GM20000 (cell line): ENCODE results near the gene PIGO.

Source experiments
- DNase-seq: peaks from one replicate; pipeline ENCODE4 v3.0.0; 2012; ENCODE audit warnings: low spot score
- CTCF ChIP-seq: IDR thresholded peaks from 2 replicates; pipeline ENCODE4 v1.5.1; 2012; ENCODE audit warnings: mild to moderate bottlenecking, control low read depth; ENCODE audit errors: extremely low read depth, missing control alignments

The PIGO gene

GRCh38 chr9:35110327-35110761 lies 14.0 kb upstream of the PIGO start:
- DNase-seq = no peak
- no peak for TF ChIP-seq CTCF

- peak; percentile 2 for DNase-seq
- no peak for TF ChIP-seq CTCF
These were observed 12.7 kb upstream of the PIGO start for GRCh38 chr9:35108946-35109575.

- DNase-seq = peak; percentile 5
- TF ChIP-seq CTCF = no peak
These were observed 12.1 kb upstream of the PIGO start for GRCh38 chr9:35108461-35108860.

GRCh38 chr9:35107297-35108290 lies 11.2 kb upstream of the PIGO start:
- DNase-seq = peak; percentile 2
- no peak for TF ChIP-seq CTCF

GRCh38 chr9:35106343-35106730 lies 9.9 kb upstream of the PIGO start:
- peak; percentile 1 for DNase-seq
- TF ChIP-seq CTCF = no peak

GRCh38 chr9:35105571-35106342 lies 9.4 kb upstream of the PIGO start:
- no peak for TF ChIP-seq CTCF
- peak; percentile 1 for DNase-seq
